Measurements from ENCODE around the gene SMIM32.

GRCh38 chr5:136153581-136154236 is 39.3 kb downstream of the SMIM32 start:
- TF ChIP-seq PRDM15 (CRISPR knock-in tag; IDR thresholded peaks at IDR 0.05) (no peak), SP1 (CRISPR knock-in tag; conservative IDR thresholded peaks at IDR 0.05) (no peak), CTCF (IDR thresholded peaks at IDR 0.05) (no peak)
